Measurements from ENCODE around the gene AKR1D1. TPM values are rescaled to one million over a fixed set of nuclear protein-coding genes. Genes with fewer than 3 reads are reported as not detected.

AKR1D1 gene
- total RNA-seq, 2 experiments from 2014 or later, result not detected

- no peak overlapping the region for H3K4me2 ChIP-seq (ENCODE audit: low read length)
- intact Hi-C loops (cut with micrococcal nuclease; ENCODE audit: unreplicated experiment), result no loop called here
- H3K4me3 ChIP-seq (ENCODE audit: low read depth, low read length, poor library complexity, severe bottlenecking), result no peak overlapping the region
- no peaks in the 10 kb centered on the region for H3K79me2 ChIP-seq (ENCODE audit: insufficient read depth, low read depth, low read length)
- no peak overlapping the region for H2AFZ ChIP-seq (ENCODE audit: low read length)
- no peak overlapping the region for H3K27ac ChIP-seq (ENCODE audit: low read depth, low read length, poor library complexity, severe bottlenecking)
- H3K36me3 ChIP-seq (ENCODE audit: insufficient read depth, low read length), result no peaks in the 10 kb centered on the region
- no peak for DNase-seq (ENCODE audit: low spot score)
- no peaks in the 10 kb centered on the region for H3K9me2 ChIP-seq (ENCODE audit: insufficient read depth, low read length)
- CTCF ChIA-PET (ENCODE audit: unreplicated experiment), result no interaction called here
- POLR2A ChIA-PET, result no interaction called here
- H4K20me1 ChIP-seq (ENCODE audit: insufficient read depth, low read length), result no peaks in the 10 kb centered on the region
- no peaks in the 10 kb centered on the region for H3K4me1 ChIP-seq (ENCODE audit: insufficient read depth, low read length, poor library complexity, severe bottlenecking)
- BruUV-seq (replicated peaks), result no TSS peak
- no peak for TF ChIP-seq EZH2phosphoT487 (IDR thresholded peaks at IDR 0.05; ENCODE audit: borderline replicate concordance, low read depth, low read length)
- no peaks in the 10 kb centered on the region for H3K9me3 ChIP-seq (ENCODE audit: low read length)
Measured at GRCh38 chr7:138095972-138096935, 20.0 kb downstream of the AKR1D1 start.

- no peaks in the 10 kb centered on the region for H3K4me1 ChIP-seq (ENCODE audit: insufficient read depth, low read length, poor library complexity, severe bottlenecking)
- H3K9me3 ChIP-seq (ENCODE audit: low read length), result no peaks in the 10 kb centered on the region
- H3K4me2 ChIP-seq (ENCODE audit: low read length), result no peak overlapping the region
- no TSS peak for BruUV-seq (replicated peaks)
- H3K9me2 ChIP-seq (ENCODE audit: insufficient read depth, low read length), result no peaks in the 10 kb centered on the region
- TF ChIP-seq EZH2phosphoT487 (IDR thresholded peaks at IDR 0.05; ENCODE audit: borderline replicate concordance, low read depth, low read length) (no peak), CTCF (conservative IDR thresholded peaks at IDR 0.05; ENCODE audit: low read length) (peak; percentile 60)
- intact Hi-C loops (cut with micrococcal nuclease; ENCODE audit: unreplicated experiment), result no loop called here
- POLR2A ChIA-PET, result interaction anchor here (0.6 kb wide), 1 partner anchor 682 kb away, joined by 3 read pairs; no protein-coding TSS in a partner anchor
- H2AFZ ChIP-seq (ENCODE audit: low read length), result no peak overlapping the region
- no peak overlapping the region for H3K27ac ChIP-seq (ENCODE audit: low read depth, low read length, poor library complexity, severe bottlenecking)
- CTCF ChIA-PET (ENCODE audit: unreplicated experiment), result no interaction called here
- no peaks in the 10 kb centered on the region for H4K20me1 ChIP-seq (ENCODE audit: insufficient read depth, low read length)
- DNase-seq (ENCODE audit: low spot score), result peak; percentile 8
- no peaks in the 10 kb centered on the region for H3K36me3 ChIP-seq (ENCODE audit: insufficient read depth, low read length)
- no peak overlapping the region for H3K4me3 ChIP-seq (ENCODE audit: low read depth, low read length, poor library complexity, severe bottlenecking)
- H3K79me2 ChIP-seq (ENCODE audit: insufficient read depth, low read depth, low read length), result no peaks in the 10 kb centered on the region
Measured at GRCh38 chr7:138097064-138097741, 20.9 kb downstream of the AKR1D1 start.

GRCh38 chr7:138099813-138100212 lies 23.6 kb downstream of the AKR1D1 start:
- no peak overlapping the region for H2AFZ ChIP-seq (ENCODE audit: low read length)
- no TSS peak for BruUV-seq (replicated peaks)
- TF ChIP-seq EZH2phosphoT487 (IDR thresholded peaks at IDR 0.05; ENCODE audit: borderline replicate concordance, low read depth, low read length), result no peak
- no peak for TF ChIP-seq CTCF (conservative IDR thresholded peaks at IDR 0.05; ENCODE audit: low read length)
- H3K79me2 ChIP-seq (ENCODE audit: insufficient read depth, low read depth, low read length), result no peaks in the 10 kb centered on the region
- no peak for DNase-seq (ENCODE audit: low spot score)
- ChIA-PET POLR2A (interaction anchor here (0.7 kb wide), 2 partner anchors 951 to 1676 kb away, joined by 4 read pairs; no protein-coding TSS in a partner anchor), CTCF (ENCODE audit: unreplicated experiment) (no interaction called here)
- H4K20me1 ChIP-seq (ENCODE audit: insufficient read depth, low read length), result no peaks in the 10 kb centered on the region
- intact Hi-C loops (cut with micrococcal nuclease; ENCODE audit: unreplicated experiment), result no loop called here
- H3K9me2 ChIP-seq (ENCODE audit: insufficient read depth, low read length), result no peaks in the 10 kb centered on the region
- H3K4me1 ChIP-seq (ENCODE audit: insufficient read depth, low read length, poor library complexity, severe bottlenecking), result no peaks in the 10 kb centered on the region
- H3K27ac ChIP-seq (ENCODE audit: low read depth, low read length, poor library complexity, severe bottlenecking), result no peak overlapping the region
- H3K9me3 ChIP-seq (ENCODE audit: low read length), result no peaks in the 10 kb centered on the region
- H3K4me2 ChIP-seq (ENCODE audit: low read length), result no peak overlapping the region
- H3K36me3 ChIP-seq (ENCODE audit: insufficient read depth, low read length), result no peaks in the 10 kb centered on the region
- H3K4me3 ChIP-seq (ENCODE audit: low read depth, low read length, poor library complexity, severe bottlenecking), result no peak overlapping the region
